ENCODE measurements around the gene GSDMA.

- TF ChIP-seq POLR2A (IDR thresholded peaks at IDR 0.05; ENCODE audit: low read depth), result no peak
- no peak for TF ChIP-seq CTCF (IDR thresholded peaks at IDR 0.05)
- TF ChIP-seq POLR2AphosphoS5 (IDR thresholded peaks at IDR 0.05), result no peak
- no peak for TF ChIP-seq EP300 (IDR thresholded peaks at IDR 0.05)
Observed at GRCh38 chr17:39995438-39995837, 32.6 kb downstream of the GSDMA start.
